Measurements from ENCODE around the gene TTC7B.

The TTC7B gene

DNA sequence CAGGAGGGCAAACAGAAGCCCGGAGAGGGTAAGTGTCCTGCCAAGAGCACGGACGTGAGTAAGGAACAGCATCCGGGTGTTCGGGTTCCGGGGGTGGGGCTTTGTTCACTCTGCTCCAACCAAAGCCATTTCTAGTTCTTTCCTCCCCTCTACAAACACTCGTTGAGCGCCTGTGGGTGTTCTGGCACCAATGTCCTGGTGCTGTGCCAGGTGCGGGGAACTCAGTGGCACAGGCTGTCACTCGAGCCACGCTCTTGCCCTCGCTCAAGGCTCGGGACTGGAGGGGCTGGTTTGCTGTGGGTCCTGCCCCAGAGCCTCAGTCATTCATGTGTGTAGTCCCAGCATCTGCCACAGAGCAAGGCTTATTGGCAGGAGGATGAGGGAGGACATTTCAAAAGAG is 261.9 kb downstream of the TTC7B start:
- no peak for DNase-seq

DNA sequence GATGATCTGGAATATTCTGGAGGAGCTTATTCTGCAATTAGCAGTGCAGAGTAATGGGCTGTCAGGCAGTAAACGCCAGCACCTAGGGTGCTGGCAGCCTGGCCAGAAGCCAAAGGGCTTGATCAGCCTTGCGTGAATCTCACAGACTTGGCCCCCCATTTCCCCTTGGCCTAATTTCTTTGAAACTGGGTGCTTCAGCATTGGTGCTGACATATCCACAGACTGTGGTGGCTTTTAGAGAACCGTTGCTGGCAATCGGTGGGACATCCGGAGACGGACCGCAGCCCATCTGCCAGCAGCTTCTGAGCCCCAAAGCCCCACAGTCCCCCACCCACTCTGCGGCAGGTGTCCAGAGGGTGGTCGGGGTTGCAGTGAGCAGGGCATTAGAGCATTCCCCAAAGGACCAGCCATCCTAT is 262.3 kb downstream of the TTC7B start:
- no peak for DNase-seq

DNA sequence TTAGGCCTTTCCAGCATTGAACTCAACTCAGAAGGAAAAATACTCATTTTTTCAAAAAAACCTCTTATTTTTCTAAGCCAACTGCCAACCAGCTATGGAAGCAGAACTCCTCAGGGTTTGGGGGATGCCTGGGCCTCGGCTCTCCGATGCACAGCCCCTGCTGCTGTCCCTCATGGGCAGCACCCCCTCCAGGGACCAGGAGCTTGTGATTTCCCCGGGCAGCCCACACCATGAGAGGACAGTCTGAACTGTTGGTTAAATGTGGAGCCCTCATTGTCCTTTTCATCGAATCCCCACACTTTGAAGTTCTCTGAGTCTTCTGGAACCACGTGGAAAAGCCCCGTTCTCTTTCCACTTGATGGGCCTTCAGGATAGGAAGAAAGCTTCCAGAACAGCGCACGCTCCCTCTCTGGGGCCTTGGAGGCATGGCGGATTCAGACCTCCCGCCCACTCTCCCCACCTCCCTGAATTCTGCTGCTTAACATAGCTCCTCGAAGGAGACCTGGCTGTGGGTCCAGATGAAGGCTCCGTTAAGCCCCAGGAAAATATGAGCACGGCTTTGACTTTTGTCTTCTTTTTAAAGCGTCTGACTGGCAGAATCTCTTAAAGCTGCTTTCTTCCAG is 262.8 kb downstream of the TTC7B start:
- DNase-seq: no peak

DNA sequence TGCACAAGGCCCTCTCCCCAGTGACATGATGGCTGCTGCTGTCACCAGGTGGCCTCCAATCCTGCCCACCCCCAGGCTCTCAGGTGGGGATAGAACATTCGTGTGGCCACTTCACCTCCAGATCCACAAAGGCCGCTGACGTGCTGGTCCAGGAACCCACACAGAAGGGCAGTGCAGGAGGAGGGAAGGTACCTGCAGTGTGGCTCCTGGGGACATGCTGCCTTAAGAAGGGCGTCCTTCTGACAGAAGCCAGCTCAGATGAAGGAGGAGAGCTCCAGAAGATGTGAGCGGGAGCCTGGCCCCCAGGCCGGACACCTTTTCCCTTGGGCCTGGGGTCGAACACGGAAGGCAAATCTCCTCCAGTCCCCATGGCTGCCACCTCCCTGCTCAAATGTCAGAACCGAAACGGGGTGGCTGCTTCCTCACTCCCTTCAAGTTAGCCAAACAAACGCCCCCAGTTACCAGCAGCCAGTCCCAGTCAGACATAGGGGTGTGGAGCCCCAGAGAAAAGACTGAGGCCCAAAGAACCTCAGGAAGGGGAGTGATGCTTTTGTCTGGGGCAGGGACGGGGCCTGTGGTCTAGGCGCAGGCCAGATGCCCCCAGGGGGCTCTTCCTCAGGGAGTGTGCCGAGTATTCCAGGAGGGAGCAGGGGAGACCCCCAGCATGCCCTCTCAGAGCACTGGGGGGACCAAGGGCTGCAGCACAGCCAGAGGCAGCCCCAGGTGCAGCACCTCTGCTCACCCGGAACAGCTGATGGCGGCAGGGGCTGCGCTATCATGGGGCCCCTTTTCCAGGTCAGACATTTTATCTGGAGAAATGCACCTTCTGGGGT is 263.5 kb downstream of the TTC7B start:
- no peak for DNase-seq

DNA sequence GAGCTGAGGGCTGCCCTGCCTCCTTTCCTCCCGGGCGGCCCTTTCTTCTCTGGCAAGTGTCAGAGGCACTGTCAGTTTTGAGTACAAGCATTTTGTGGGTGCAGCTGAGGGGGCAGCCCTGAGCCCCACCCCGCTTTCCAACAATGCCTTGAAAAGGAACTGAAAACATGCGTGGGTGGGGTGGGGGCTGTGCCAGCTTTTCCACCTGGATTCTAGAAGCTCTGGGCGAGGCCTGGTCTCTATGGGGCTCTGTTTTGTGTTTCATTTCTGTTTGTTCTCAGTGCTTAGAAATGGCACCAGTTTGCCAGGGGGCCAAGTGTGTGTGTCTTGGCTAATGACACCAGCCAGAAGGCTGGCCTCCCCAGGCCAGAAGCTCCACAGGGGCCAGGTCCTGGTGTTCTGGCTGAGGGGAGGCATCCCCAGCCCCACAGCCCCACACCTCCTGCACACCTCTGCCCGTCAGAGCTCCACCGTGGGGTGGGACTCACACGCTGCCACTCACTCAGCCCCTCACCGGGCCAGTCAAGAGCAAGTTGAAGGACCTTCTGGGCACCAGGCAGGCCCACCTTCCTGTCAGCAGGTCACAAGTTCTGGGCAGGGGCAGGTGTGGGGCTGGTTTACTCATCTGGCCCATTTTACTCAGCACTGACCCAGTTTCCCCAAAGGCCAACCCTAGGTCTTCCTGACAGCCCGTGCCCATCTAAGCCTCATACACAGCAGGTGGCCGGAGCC is 264.3 kb downstream of the TTC7B start:
- no peak for DNase-seq

DNA sequence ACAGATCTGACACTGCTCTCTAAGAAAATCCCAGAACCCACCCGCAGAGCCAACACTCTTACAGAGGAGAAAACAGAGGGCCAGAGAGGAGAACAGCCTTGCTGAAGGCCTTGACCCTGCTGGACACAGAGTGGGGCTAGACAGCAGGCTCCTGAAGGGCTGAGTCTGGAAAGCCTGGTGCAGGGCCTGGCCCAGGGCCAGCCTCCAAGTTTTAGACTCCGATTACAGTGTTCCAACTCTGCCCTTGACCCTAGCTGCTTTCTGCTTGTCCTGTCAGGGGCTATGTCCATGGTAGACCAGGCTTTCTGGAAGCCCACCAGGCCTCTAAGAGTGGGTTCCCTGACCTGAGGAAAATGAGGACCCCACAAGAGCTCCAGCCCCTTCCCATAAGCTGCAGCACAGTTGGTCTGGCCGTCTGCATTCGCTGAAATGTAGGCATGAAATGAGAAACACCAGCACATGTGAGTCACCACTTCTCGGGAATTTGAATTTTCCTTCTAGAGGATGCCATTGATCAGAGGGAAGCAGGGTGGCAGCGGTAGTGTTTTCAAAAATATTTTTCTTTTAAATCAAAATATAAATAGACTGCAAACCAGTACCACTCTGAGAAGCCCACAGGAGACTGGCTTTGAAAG is 265.0 kb downstream of the TTC7B start:
- DNase-seq: no peak

DNA sequence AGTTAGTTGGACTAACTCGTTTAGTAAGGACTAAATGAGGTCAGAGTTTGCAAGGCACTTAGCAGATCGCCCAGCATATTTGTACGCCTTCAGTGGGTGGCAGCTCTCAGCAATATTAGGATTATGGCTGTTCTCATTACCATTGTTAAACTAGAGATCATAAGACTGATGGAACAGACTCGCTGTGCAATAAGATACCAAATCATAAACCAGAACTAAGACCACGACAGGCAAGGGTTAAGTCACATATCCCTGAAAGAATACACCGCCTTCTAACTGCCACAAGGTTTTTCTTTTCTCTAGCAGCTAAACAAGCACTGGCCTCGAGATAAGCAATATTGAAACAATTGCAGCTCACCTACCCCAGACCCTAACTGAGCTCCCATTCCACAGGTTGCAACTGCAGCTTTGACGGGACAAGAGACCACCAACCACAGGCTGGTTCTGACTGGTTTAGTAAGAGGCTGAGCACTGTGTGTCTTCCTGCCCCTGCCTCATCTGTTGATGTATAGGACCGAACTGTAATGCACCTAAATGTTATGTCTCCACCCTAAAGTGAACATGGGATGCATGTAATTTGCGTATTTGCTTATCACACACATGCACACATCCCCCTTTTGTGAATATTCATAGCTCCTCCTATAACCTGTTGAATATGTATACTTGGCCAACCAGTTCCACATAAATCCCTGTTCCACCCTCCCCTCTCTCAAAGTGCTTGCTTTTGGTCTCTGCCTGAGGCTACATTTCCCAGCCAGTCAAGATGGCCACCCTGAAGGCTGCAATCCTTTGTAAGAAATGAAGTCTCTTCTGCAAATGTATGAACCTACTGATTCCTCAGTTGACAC is 266.2 kb downstream of the TTC7B start:
- DNase-seq: no peak

DNA sequence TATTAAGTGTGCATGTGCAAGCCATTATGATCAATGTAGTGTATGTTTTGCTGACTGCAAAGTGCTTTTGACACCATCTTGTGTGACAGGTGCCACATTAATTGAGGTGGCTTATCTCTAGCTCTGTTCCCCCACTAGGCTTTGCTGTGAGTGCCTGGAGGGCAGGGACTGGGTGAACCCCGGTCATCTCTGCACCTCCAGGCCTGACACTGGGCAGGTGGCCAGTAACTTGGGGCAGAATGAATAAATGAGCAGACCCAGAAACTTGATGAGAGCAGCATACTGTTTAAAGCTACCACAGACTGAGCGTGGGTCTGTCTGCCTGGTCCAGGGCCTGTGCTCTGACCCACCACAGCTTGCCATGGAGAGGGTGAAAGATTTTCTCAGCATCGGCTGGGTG is 267.8 kb downstream of the TTC7B start:
- no peak for DNase-seq

DNA sequence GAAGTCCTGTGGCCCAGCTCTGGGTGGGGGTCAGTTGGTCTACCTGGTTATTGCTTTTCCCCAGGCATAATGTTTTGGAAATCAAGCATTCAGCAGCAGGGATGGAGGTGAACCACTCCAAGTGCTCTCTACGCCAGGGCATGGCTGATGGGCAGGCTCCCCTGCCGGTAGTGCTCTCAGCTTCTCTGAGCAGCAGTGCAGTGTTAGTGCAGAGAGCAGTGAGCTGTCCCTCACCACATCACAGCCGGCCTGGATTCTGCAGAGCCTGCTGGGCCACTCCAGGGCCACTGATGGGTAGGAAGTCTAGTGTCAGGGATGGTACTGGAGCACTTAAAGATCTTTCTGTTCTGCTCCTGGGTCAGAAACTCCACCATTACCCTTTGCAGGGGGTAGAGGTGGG is 268.3 kb downstream of the TTC7B start:
- DNase-seq: no peak

DNA sequence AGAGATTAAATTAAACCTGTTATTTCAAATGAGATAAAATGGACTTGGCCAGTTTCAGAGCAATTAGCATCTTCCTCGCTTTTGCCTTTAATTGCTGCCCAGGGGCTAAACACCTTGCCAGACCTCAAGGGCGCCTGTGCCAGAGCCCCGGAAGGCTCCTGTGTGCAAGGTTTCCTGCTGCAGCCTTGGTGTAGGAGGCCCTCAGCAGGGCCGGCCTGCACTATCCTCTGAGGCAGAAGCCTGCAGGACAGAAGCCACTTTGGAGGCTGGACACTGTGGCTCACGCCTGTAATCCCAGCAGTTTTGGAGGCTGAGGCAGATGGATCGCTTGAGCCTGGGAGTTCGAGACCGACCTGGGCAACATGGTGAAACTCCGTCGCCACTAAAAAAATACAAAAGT is 269.0 kb downstream of the TTC7B start:
- no peak for DNase-seq

DNA sequence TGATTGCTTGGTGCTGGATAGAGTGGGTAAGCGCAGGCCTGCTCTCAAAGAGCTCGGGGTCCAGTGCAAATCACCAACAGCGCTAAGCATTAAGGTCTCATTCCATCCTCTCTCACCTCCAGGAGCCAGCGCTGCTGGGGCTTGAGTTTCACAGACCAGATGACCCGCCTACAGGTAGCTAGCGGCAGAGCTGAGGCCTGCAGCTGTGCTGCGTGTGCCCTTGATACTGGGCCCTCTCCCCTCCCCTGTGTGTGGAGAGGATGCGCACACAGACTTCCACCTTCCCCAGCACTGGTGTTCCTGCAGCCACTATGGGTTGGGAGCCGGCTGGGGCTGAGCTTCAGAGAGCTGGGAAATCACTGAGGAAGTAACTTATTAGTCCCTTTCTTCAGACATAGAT is 269.5 kb downstream of the TTC7B start:
- no peak for DNase-seq

DNA sequence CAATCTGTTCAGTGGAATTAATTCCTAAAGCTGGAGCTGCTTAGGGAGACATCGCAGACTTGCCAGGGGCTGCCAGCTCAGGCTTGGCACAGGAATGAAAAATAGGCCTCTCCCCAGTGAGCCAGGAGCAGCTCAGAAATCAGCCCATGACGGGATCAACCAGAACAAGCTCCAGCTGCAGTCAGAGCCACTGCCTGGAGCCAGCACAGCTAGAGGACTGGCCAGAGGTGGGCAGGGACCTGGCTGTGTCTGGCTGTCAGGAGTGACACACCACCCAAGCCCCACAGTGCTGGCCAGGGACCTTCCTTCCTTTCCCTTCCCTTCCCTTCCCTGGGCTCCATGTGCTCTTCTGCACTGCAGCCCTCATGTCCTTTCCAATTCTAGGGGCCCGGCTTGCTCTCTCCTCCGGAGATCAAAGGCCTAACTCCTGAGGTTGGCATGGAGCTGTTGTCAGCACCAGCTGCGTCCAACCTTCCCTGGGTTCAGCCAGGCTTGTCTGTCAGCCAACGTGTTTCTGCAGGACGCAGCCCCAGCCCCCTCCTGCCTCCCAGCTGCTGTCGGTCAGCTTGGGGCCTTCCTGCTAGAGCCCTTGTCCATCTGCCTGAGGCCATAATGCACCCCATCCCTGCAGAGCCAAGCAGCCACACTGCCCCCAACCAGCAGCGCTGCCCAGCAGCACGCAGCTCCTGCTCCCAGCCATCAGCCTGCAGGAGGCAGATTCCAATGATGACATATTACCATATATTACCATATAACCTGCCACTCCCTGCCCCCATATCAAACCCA is 270.1 kb downstream of the TTC7B start:
- no peak for DNase-seq

DNA sequence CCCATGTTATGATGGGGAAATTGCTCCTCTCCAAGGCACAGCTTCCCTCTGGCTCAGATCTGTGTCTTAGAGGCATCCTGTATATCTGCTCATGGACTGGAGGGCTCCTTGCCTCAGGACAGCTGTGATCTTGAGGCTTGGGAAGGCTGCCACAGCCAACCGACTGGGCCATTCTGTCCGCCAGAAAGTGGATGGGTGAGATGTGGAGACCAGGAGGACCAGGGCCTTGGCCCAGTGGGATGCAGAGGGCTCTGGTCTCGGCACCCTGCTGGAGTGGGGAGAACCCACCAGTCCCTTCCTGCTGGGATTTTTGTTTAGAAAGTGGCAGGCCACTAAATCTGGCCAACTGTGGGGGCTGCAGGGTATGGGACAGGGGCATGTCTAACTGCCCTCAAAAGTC is 270.8 kb downstream of the TTC7B start:
- no peak for DNase-seq

DNA sequence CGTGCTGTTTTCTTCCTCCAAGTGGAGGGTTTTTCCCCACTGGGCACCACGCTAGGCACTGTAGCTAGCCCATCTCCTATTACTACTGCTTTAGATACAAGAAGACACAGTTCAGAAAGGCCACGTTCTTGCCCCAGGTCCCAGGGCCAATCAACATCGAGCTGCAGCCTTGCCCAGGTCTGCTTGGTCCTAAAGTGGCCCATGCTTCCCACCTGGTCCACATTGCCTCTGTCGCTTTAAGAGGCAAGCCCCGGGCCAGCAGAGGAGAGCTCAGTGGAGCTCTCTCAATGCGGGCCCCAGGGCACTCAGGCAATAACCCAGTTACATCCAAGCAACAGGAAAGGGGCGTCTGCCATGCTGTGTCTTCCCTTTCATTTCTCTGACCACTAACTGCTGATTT is 271.3 kb downstream of the TTC7B start:
- no peak for DNase-seq

DNA sequence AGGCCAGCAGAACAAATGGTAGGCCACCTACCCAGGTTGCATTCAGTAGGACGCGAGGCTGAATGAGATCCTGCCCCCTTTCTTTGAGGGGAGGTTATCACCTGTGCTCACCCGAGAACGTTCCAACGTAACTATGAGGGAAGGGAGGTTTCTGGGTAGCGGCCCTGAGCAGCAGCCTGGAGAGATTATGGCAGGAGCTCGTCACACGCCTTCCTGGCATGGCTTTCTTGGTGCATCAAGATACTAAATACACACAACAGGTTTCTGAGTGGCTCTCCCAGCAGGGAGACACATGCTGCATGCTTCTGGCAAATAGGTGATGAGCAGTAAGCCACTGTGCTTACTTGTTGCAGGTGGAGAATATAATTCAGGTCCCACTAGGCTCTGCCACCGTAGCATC is 271.7 kb downstream of the TTC7B start:
- no peak for DNase-seq

DNA sequence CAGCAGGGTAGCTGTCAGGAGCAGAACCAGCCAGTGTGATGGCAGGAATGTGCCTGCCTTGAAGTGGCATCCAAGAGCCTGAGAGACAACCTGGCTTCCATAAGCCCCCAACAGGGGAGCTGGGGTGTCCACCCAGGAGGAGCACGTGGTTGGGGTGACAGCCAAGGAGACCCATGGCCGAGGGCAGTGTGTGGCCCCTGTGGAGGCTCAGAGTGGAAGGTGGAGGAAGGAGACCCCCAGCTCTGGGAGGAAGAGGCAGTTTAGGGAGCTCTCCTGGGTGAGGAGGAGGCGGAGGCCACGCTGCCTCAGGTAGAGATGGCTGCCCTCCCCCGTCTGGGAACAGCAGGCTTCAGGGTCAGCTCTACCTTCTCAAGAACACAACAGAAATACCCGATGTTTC is 272.4 kb downstream of the TTC7B start:
- DNase-seq: no peak

DNA sequence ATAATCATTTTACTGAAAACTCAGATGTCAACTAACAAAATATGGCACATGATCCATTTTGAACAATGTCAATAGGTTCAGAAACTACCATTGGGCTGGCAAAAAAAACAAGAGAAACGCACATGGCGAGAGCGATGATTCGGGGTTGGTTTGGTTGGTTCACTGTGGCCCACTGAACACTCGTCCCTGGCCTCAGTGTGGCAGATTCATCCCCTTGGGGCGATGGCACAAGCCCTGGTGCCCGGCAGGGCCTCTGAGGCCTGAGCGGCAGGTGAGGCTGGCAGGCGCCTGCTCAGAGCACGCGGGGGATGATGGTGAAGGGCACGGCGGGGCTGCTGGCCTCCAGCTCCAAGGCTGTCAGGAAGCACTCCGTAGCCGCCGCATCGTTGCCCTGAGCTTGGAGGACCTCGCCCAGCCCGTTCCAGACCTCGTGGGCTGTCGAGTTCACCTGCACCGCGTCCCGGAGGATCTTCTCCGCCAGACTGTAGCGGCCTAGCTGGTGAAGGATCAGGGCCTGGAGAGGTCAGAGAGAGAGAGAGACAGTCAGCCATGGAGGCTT is 275.1 kb downstream of the TTC7B start:
- no peak for DNase-seq

DNA sequence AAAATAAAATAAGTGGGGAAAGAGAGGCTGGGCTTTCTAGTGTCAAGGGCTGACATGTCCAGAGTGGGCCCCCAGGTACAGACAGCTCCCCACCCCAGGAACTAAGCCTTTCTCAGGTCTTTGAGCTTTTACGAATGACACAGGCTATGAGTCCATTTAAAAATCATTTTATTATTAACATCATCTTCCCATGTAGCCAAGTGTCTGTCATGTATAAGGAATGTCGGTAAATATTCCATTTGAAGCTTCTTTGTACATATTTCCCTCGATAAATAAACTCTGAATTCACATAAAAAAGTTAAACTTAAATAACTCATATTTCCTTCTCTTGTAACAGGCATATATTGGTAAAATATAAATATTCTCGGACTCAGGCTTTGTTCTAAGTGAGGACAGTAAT is 275.8 kb downstream of the TTC7B start:
- DNase-seq: no peak

DNA sequence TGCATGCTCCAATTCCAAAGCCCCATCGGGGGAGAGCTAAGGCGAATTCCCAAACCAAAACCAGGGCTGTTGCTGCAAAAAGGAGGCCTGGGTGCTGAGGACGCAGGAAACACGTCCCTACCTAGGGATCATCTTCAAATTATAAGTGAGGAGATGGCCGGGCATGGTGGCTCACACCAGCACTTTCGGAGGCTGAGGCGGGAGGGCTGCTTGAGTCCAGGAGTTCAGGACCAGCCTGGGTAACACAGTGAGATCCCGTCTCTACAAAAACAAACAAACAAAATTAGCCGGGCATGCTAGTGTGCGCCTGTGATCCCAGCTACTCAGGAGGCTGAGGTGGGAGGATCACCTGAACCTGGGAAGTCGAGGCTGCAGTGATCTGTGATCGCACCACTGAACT is 276.2 kb downstream of the TTC7B start:
- DNase-seq: no peak

DNA sequence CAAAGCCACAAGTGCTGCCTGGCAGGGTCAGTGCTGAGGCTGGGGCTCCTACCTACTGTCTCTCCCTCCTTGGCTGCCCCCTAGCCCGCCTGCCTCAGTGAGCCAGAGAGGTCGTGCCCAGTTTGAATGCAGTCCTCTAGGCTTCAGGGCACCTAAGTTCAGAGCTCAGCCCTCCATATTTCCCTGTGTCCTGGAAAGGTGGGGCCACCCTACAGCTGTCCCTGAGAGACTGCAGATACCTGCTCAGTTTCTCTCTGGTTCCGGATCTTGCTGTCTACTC is 276.8 kb downstream of the TTC7B start:
- DNase-seq: no peak

DNA sequence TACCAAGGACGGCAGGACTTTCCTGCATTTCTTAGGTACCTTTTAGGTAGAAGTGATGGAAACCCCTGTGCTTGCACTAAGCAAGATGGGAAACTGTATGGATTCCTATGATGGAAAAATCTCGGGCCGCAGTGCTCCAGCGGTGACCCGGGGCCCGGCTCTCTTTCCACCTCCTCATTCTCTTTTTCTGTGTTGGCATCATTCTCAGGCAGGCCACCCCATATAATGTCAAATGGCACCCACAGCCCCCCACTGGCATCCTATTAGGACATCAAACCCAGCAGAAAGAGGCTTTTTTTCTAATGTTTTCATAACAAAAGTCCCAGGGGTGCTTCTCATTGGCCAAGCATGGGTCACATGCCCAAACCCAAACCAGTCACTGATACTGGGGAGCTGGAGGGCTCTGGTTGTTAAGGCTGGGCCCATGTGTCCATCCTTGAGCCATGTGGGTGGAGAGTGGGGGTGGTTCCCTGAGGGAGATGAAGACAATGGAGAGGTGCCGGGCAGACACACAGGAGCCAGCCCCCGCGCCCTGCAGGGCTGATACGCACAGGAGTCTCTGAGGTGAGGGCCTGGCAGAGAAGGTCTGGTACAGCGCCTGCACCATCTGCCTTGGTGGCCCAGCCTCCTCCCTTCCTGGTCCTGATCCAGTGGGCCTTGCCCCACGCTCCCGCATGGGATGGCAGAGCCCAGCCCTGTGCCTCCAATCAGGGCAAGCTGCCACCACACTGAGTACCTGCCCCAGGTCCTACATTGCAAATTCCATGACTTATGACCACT is 277.3 kb downstream of the TTC7B start:
- DNase-seq: no peak

Measured in SW 1271 (cell line).